Measurements from ENCODE around the gene HBS1L. TPM values are rescaled to one million over a fixed set of nuclear protein-coding genes. Genes with fewer than 3 reads are reported as not detected.

The HBS1L gene
- polyA plus RNA-seq, 1 experiment: 101 TPM

- H3K27me3 ChIP-seq (ENCODE audit: control insufficient read depth, insufficient read depth, low read length): no peaks in the 10 kb centered on the region
- no peak overlapping the region for H3K27ac ChIP-seq (ENCODE audit: low read depth, low read length)
- H3K4me3 ChIP-seq (ENCODE audit: low read depth, low read length): no peak overlapping the region
- H3K9me3 ChIP-seq (ENCODE audit: control insufficient read depth, insufficient read depth, low read length): no peaks in the 10 kb centered on the region
- DNase-seq (ENCODE audit: low read depth, low spot score): no peak
- ChIA-PET POLR2A (no interaction called here), CTCF (no interaction called here)
- TF ChIP-seq, protein P1, sequence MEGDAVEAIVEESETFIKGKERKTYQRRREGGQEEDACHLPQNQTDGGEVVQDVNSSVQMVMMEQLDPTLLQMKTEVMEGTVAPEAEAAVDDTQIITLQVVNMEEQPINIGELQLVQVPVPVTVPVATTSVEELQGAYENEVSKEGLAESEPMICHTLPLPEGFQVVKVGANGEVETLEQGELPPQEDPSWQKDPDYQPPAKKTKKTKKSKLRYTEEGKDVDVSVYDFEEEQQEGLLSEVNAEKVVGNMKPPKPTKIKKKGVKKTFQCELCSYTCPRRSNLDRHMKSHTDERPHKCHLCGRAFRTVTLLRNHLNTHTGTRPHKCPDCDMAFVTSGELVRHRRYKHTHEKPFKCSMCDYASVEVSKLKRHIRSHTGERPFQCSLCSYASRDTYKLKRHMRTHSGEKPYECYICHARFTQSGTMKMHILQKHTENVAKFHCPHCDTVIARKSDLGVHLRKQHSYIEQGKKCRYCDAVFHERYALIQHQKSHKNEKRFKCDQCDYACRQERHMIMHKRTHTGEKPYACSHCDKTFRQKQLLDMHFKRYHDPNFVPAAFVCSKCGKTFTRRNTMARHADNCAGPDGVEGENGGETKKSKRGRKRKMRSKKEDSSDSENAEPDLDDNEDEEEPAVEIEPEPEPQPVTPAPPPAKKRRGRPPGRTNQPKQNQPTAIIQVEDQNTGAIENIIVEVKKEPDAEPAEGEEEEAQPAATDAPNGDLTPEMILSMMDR (IDR thresholded peaks at IDR 0.05; ENCODE audit: low read depth, low read length): no peak
These were observed 121.8 kb downstream of the HBS1L start for GRCh38 chr6:134932535-134933470.

- CTCF ChIA-PET: no interaction called here
- Histone ChIP-seq H3K9me3 (ENCODE audit: control insufficient read depth, insufficient read depth, low read length) (no peaks in the 10 kb centered on the region), H3K27ac (ENCODE audit: low read depth, low read length) (no peak overlapping the region), H3K27me3 (ENCODE audit: control insufficient read depth, insufficient read depth, low read length) (no peaks in the 10 kb centered on the region), H3K4me3 (ENCODE audit: low read depth, low read length) (no peak overlapping the region)
- POLR2A ChIA-PET: no interaction called here
- TF ChIP-seq, protein P1 (IDR thresholded peaks at IDR 0.05; ENCODE audit: low read depth, low read length): no peak
- no peak for DNase-seq (ENCODE audit: low read depth, low spot score)
These were observed 122.5 kb downstream of the HBS1L start for GRCh38 chr6:134932098-134932497.

DNA sequence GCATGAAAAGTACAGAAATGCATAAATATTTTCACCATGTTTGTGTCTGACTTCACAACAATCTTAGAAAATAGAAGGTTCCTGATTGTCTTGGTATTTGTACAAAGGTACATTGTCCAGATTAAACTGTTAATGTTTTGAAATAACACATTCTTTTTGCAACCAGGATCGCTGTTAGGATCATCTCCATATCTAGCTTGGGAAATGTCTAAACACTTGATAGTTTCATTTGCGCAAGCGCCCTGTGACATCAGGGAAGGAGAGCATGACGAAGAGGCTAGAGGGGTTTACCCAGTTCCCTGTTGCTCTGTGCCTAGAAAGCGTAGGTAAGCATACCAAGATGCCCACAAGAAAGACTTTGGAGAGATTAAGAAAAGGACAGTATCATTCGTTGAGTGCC, 124.2 kb downstream of the HBS1L start:
- TF ChIP-seq, protein P1 (IDR thresholded peaks at IDR 0.05; ENCODE audit: low read depth, low read length): no peak
- H3K9me3 ChIP-seq (ENCODE audit: control insufficient read depth, insufficient read depth, low read length): no peaks in the 10 kb centered on the region
- ChIA-PET POLR2A (no interaction called here), CTCF (no interaction called here)
- H3K4me3 ChIP-seq (ENCODE audit: low read depth, low read length): no peak overlapping the region
- no peak overlapping the region for H3K27ac ChIP-seq (ENCODE audit: low read depth, low read length)
- no peak for DNase-seq (ENCODE audit: low read depth, low spot score)
- H3K27me3 ChIP-seq (ENCODE audit: control insufficient read depth, insufficient read depth, low read length): no peaks in the 10 kb centered on the region

DNA sequence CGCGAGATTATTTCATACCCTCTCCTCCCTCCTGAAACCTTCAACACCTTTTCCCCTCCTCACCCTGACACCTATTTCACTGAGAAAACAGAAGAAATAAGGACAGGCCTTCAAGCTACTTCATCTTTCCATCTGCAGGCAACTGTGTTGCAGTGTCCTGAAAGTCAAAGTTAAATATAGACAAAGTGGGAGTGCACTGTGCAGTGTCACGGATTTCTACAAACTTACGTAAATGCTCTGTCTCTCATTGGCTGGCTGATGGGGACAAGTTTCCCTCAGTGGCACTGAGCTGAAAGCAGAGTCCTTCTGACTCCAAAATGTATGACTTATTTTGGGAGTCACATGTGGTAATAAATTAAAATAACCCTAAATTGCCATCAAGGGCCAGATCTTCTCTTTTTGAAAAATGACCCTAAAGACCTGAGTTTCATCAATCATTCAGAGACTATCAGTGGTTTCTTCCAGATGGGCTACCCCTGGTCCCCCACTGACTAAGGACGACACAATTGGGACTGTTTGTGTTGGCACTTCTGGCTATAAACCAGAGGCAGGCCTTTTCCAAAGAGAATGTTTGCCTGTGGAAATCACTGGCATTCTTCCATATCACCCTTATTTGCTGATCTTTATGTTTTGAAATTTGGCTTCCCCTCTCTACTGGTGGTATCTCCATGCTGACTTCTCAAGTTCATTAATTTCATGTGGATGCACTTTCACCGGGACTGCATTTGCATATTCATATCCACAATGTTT, 126.3 kb downstream of the HBS1L start:
- TF ChIP-seq, protein P1 (IDR thresholded peaks at IDR 0.05; ENCODE audit: low read depth, low read length): no peak
- H3K27ac ChIP-seq (ENCODE audit: low read depth, low read length): no peak overlapping the region
- CTCF ChIA-PET: interaction anchor here (1.3 kb wide), 1 partner anchor 12 kb away, joined by 4 read pairs; no protein-coding TSS in a partner anchor
- H3K4me3 ChIP-seq (ENCODE audit: low read depth, low read length): no peak overlapping the region
- H3K9me3 ChIP-seq (ENCODE audit: control insufficient read depth, insufficient read depth, low read length): no peaks in the 10 kb centered on the region
- no peaks in the 10 kb centered on the region for H3K27me3 ChIP-seq (ENCODE audit: control insufficient read depth, insufficient read depth, low read length)
- POLR2A ChIA-PET: no interaction called here
- DNase-seq (ENCODE audit: low read depth, low spot score): no peak
